Esophagus muscularis mucosa (tissue), 4 donors: ENCODE data around the gene SAXO2. TPM values are rescaled to one million over a fixed set of nuclear protein-coding genes. Genes with fewer than 3 reads are reported as not detected.
"Not testable (repeated sequence)": the region's sequence is repeated elsewhere in the genome, so short reads cannot be mapped to it uniquely, and the experiment has no call there.

Experiments used
- DNase-seq: peaks from one replicate; pipeline ENCODE4 v3.0.0-alpha.2; 2017; ENCODE audit errors: extremely low spot score
- H3K27ac ChIP-seq, 4 donors: fragments of 200-600 bp; sonication (generic); replicated peaks in 1 of 4; 1 replicate in 3 of 4; 2 replicates in 1 of 4; pipeline ENCODE4 v1.5.1; 2016 to 2019; ENCODE audit warnings: mild to moderate bottlenecking in 1 of 4
- H3K27me3 ChIP-seq, 4 donors: fragments of 200-600 bp; sonication (generic); one replicate each; pipeline versions ENCODE4 v1.5.1 to v1.6.0; 2016 to 2019
- H3K36me3 ChIP-seq, 4 donors: fragments of 200-600 bp; sonication (generic); one replicate each; pipeline ENCODE4 v1.5.1; 2016 to 2019
- H3K4me1 ChIP-seq, 4 donors: fragments of 200-600 bp; sonication (generic); one replicate each; pipeline ENCODE4 v1.5.1; 2016 to 2019
- H3K4me3 ChIP-seq, 4 donors: fragments of 200-600 bp; sonication (generic); 1 replicate in 2 of 4; 2 replicates in 2 of 4; pipeline ENCODE4 v1.5.1; 2016 to 2019; ENCODE audit warnings: mild to moderate bottlenecking in 4 of 4, moderate library complexity in 1 of 4
- H3K9me3 ChIP-seq, 4 donors: fragments of 200-600 bp; sonication (generic); 1 replicate in 3 of 4; 2 replicates in 1 of 4; pipeline ENCODE4 v1.5.1; 2016 to 2019
- CTCF ChIP-seq, 3 experiments: fragments of 200-600 bp in 2 of 3; fragments of 450-650 bp in 1 of 3; sonication (generic) in 2 of 3; IDR thresholded peaks; one replicate each; pipeline ENCODE4 v1.5.1; 2017 to 2019; ENCODE audit warnings: antibody characterized with exemption in 3 of 3, mild to moderate bottlenecking in 2 of 3, moderate library complexity in 1 of 3
- EP300 ChIP-seq: sonication (generic); formaldehyde crosslinking; IDR thresholded peaks from one replicate; pipeline ENCODE4 v1.6.1; 2017; ENCODE audit warnings: antibody characterized with exemption
- POLR2A ChIP-seq: fragments of 450-650 bp; IDR thresholded peaks from one replicate; pipeline ENCODE4 v1.6.1; 2017; ENCODE audit warnings: antibody characterized with exemption, moderate library complexity, mild to moderate bottlenecking, low read depth
- POLR2AphosphoS5 ChIP-seq, 2 donors: sonication (generic); formaldehyde crosslinking; IDR thresholded peaks; one replicate each; pipeline ENCODE4 v1.6.1; 2017; ENCODE audit warnings: antibody characterized with exemption in 2 of 2
- WGBS: methylation state at CpG from one replicate; pipeline ENCODE4 v1.1.5; 2018; 5-methylcytosine and 5-hydroxymethylcytosine counted together
- intact Hi-C: fragments of 100-400 bp; cut with DNase I; formaldehyde crosslinking; loops from one replicate; pipeline ENCODE4 v1.15.1; 2023
- total RNA-seq, 4 donors: library from RNA; depleted of rRNA; stranded (reverse); fragments of >200 nt; gene quantifications; one replicate each; pipeline versions ENCODE4 v1.1.0 to v1.2.1, GENCODE V29; 2016

SAXO2 gene
- total RNA-seq, 4 donors from 2014 or later: 0.39 to 1.7 (median 1.3) TPM; not detected in 1

- WGBS: 88% methylated on average over 16 of the region's 16 CpGs
- H3K4me1 ChIP-seq: no peaks in the 10 kb centered on the region
- intact Hi-C loops: no loop called here
- no peak overlapping the region for H3K27ac ChIP-seq
- no peaks in the 10 kb centered on the region for H3K36me3 ChIP-seq
- H3K4me3 ChIP-seq: no peak overlapping the region
- no peak for TF ChIP-seq POLR2AphosphoS5 (IDR thresholded peaks at IDR 0.05)
- TF ChIP-seq POLR2A: no peak
- TF ChIP-seq CTCF (IDR thresholded peaks at IDR 0.05): no peak
- TF ChIP-seq EP300: no peak
- no peaks in the 10 kb centered on the region for H3K27me3 ChIP-seq
- peaks cover 0 to 5% (median 2%) of the 10 kb centered on the region in 4 donors for H3K9me3 ChIP-seq
- peak; percentile 60 for DNase-seq
These were observed 44.4 kb downstream of the SAXO2 start for GRCh38 chr15:82306791-82307713.

- peaks cover 0 to 5% (median 2%) of the 10 kb centered on the region in 4 donors for H3K9me3 ChIP-seq
- no peak overlapping the region for H3K27ac ChIP-seq
- DNase-seq: peak; percentile 45
- no peaks in the 10 kb centered on the region for H3K36me3 ChIP-seq
- WGBS: 86% methylated on average over 7 of the region's 8 CpGs
- H3K4me1 ChIP-seq: no peaks in the 10 kb centered on the region
- no peak overlapping the region for H3K4me3 ChIP-seq
- TF ChIP-seq EP300: no peak
- no peak for TF ChIP-seq POLR2A
- no peak for TF ChIP-seq CTCF (IDR thresholded peaks at IDR 0.05)
- no peak for TF ChIP-seq POLR2AphosphoS5 (IDR thresholded peaks at IDR 0.05)
- H3K27me3 ChIP-seq: no peaks in the 10 kb centered on the region
- intact Hi-C loops: no loop called here
These were observed 45.1 kb downstream of the SAXO2 start for GRCh38 chr15:82307714-82308081.

DNA sequence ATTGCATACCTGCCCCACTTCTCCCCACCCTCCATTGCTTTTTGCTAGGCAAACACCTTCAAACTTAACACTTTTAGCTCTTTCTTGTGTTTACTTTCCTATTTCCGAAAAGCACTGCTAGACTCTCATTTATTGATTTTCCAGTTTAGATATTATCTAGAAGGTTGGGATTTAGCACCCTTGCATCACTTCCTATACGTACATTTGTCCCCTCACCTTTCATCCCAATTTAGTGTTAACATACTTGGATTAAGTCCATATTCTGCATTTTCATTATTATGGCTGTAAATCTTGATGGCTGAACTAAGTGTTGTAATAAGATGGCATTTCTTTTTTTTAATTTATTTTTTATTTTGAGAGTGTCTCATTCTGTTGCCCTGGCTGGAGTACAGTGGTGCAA lies 47.2 kb downstream of the SAXO2 start:
- TF ChIP-seq POLR2AphosphoS5 (IDR thresholded peaks at IDR 0.05) (no peak), EP300 (no peak), POLR2A (no peak), CTCF (IDR thresholded peaks at IDR 0.05) (no peak)
- H3K4me3 ChIP-seq: no peak overlapping the region
- H3K9me3 ChIP-seq: peaks cover 0 to 5% (median 2%) of the 10 kb centered on the region in 4 donors
- WGBS: 89% methylated on average over 2 of the region's 2 CpGs
- DNase-seq: no peak
- H3K4me1 ChIP-seq: no peaks in the 10 kb centered on the region
- no peaks in the 10 kb centered on the region for H3K27me3 ChIP-seq
- H3K27ac ChIP-seq: no peak overlapping the region
- intact Hi-C loops: no loop called here
- H3K36me3 ChIP-seq: no peaks in the 10 kb centered on the region

- H3K27me3 ChIP-seq, H3K9me3 ChIP-seq, intact Hi-C loops, H3K4me1 ChIP-seq, H3K36me3 ChIP-seq, H3K27ac ChIP-seq, DNase-seq, H3K4me3 ChIP-seq: not testable (repeated sequence)
- WGBS: 88% methylated on average over 5 of the region's 5 CpGs
These were observed 48.7 kb downstream of the SAXO2 start for GRCh38 chr15:82311321-82311720.

DNA sequence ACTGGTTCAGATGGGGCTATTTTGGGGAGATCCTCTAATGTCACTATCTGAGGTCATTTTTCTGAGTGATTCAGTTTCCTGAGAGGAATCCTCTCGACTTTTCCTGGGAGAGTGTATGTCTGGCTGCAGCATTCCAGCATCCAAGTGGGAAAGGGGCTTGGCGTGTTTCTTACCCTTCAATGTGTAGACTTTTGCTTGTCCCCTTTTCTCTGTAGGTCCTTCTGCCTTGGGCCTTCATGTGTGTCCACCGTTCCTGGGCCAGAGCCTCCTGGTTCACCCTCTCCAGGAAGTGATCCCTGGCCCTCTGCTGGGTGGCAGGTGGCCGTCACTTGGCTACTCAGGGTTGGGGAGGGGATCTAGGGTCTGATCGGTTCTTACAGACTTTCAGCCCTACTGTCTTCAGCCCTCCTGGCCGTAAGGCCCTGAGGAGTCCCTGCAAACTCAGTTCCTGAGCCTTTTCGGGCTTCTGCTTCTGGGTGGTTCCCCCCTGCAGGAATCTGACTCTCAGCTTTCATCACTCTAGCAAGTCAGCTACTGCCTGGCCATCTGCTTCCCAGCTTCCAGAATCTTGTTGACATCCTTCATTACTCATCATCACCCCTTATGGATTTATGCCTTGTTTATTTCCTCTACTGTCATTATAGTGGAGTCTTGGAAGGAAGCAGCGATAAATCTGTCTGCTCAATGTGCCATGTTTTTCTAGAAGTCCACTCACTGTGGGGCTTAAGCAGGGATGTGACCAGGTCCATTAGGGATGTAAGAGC lies 50.1 kb downstream of the SAXO2 start:
- no peaks in the 10 kb centered on the region for H3K4me1 ChIP-seq
- no peaks in the 10 kb centered on the region for H3K36me3 ChIP-seq
- WGBS: 71% methylated on average over 7 of the region's 8 CpGs
- peaks cover 0 to 5% (median 2%) of the 10 kb centered on the region in 4 donors for H3K9me3 ChIP-seq
- DNase-seq: no peak
- no peak overlapping the region for H3K27ac ChIP-seq
- no peaks in the 10 kb centered on the region for H3K27me3 ChIP-seq
- intact Hi-C loops: no loop called here
- H3K4me3 ChIP-seq: no peak overlapping the region
- TF ChIP-seq CTCF (IDR thresholded peaks at IDR 0.05) (no peak), POLR2A (no peak), EP300 (no peak), POLR2AphosphoS5 (IDR thresholded peaks at IDR 0.05) (no peak)
